PFSK-1 (cell line): Measurements from ENCODE around the gene NAMPT.

Source experiments
- FOXP2 ChIP-seq: optimal IDR thresholded peaks from 2 replicates; pipeline ENCODE3; 2011; ENCODE audit warnings: borderline replicate concordance, control low read depth, inconsistent platforms; ENCODE audit not compliant: insufficient read depth; ENCODE audit errors: extremely low read length, extremely low read depth
- POLR2AphosphoS5 ChIP-seq: IDR thresholded peaks from 2 replicates; pipeline ENCODE4 v1.6.1; 2012; ENCODE audit warnings: low read depth, mild to moderate bottlenecking, control low read depth, low read length, moderate library complexity
- REST ChIP-seq, 2 experiments: IDR thresholded peaks; 2 replicates each; pipeline versions ENCODE4 v1.6.1 to v1.8.0; 2011 to 2012; ENCODE audit warnings: low read depth in 2 of 2, low read length in 2 of 2, control low read depth in 1 of 2, inconsistent platforms in 1 of 2, mild to moderate bottlenecking in 1 of 2, moderate library complexity in 1 of 2; ENCODE audit not compliant: insufficient read depth in 1 of 2
- SIN3A ChIP-seq: IDR thresholded peaks from 2 replicates; pipeline ENCODE4 v1.6.1; 2012; ENCODE audit warnings: mild to moderate bottlenecking, low read length, moderate library complexity, borderline replicate concordance; ENCODE audit not compliant: insufficient read depth
- TAF1 ChIP-seq: IDR thresholded peaks from 2 replicates; pipeline ENCODE4 v1.6.1; 2012; ENCODE audit warnings: low read length, control low read depth, borderline replicate concordance; ENCODE audit not compliant: insufficient read depth

NAMPT gene

GRCh38 chr7:106279425-106280197 lies 5.2 kb downstream of the NAMPT start:
- TF ChIP-seq REST (IDR thresholded peaks at IDR 0.05; ENCODE audit: insufficient read depth in 1 of 2, low read depth in 2 of 2, low read length in 2 of 2): no peak
- no peak for TF ChIP-seq SIN3A
- no peak for TF ChIP-seq TAF1
- no peak for TF ChIP-seq POLR2AphosphoS5
- no peak for TF ChIP-seq FOXP2

- TF ChIP-seq POLR2AphosphoS5 (no peak), FOXP2 (no peak), REST (IDR thresholded peaks at IDR 0.05; ENCODE audit: insufficient read depth in 1 of 2, low read depth in 2 of 2, low read length in 2 of 2) (no peak), SIN3A (no peak), TAF1 (no peak)
These were observed 6.1 kb downstream of the NAMPT start for GRCh38 chr7:106278695-106279094.

DNA sequence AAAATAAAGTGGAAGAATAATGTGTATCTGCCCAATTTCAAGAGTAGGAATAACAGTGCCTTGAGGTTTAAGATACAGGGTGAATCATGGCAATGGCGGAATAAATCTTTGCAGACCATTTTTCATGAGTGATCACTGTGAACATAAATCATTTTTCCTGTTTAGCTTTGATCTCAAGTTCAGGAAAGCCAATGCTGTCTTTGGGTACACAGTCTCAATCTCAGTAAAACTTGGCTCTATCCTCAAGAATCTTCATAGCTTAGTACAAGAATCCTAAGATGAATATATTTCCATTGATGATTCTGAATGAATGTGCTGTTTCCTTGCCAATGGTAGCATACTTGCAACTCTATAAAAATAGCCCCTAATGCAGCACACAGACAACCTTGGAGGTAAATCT lies 6.8 kb downstream of the NAMPT start:
- TF ChIP-seq TAF1 (no peak), SIN3A (no peak), POLR2AphosphoS5 (no peak), REST (IDR thresholded peaks at IDR 0.05; ENCODE audit: insufficient read depth in 1 of 2, low read depth in 2 of 2, low read length in 2 of 2) (no peak), FOXP2 (no peak)

GRCh38 chr7:106276513-106276912 lies 8.3 kb downstream of the NAMPT start:
- TF ChIP-seq POLR2AphosphoS5 (no peak), REST (IDR thresholded peaks at IDR 0.05; ENCODE audit: insufficient read depth in 1 of 2, low read depth in 2 of 2, low read length in 2 of 2) (no peak), FOXP2 (no peak), TAF1 (no peak), SIN3A (no peak)
